ENCODE data around the gene GJD2. TPM values are rescaled to one million over a fixed set of nuclear protein-coding genes. Genes with fewer than 3 reads are reported as not detected.

The GJD2 gene
- total RNA-seq, 1 donor from 2014 or later = not detected

DNA sequence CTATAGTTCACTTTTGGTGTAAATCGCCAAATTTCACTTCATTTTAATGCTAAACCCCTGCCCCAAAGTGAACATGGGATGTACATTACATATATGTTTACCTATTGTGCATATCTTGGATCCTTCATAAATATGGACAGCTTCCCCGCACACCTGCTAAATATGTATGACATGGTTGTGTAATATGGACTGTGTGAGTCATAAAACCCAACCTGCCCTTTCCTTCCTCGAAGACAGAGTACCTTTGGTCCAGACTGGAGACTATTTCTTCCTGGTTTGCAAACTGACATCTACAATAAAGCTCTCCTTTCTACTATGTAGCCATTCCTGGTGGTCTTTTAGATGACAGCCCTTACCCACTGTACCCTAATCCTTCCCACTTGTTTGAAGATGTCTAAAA lies 28.1 kb upstream of the GJD2 start:
- Histone ChIP-seq H3K4me3 (no peak overlapping the region), H3K27ac (no peak overlapping the region), H3K4me1 (no peaks in the 10 kb centered on the region), H3K9me3 (no peaks in the 10 kb centered on the region), H3K27me3 (ENCODE audit: low read depth) (no peaks in the 10 kb centered on the region), H3K36me3 (no peaks in the 10 kb centered on the region)
- no peak for DNase-seq
- ATAC-seq = no peak
- intact Hi-C loops (cut with DNase I) = no loop called here
- no peak for TF ChIP-seq CTCF (IDR thresholded peaks at IDR 0.05)

DNA sequence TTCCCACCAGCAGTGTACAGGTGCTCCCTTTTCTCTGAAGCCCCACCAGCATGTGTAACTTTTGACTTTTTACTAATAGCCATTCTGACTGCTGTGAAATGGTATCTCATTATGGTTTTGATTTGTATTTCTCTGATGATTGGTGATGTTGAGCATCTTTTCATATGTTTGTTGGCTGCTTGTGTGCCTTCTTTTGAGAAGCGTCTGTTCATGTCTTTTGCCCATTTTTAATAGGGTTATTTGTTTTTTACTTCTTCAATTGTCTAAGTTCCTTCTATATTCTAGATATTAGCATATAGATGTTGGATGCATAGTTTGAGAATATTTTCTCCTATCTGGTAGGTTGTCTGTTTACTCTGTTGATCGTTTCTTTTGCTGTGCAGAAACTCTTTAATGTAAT lies 25.9 kb upstream of the GJD2 start:
- intact Hi-C loops (cut with DNase I) = no loop called here
- TF ChIP-seq CTCF (IDR thresholded peaks at IDR 0.05) = no peak
- no peak for ATAC-seq

GRCh38 chr15:34776606-34777105 lies 21.9 kb upstream of the GJD2 start:
- no peaks in the 10 kb centered on the region for H3K36me3 ChIP-seq
- ATAC-seq (no peak), DNase-seq (no peak)
- no peak for TF ChIP-seq CTCF (IDR thresholded peaks at IDR 0.05)
- no peaks in the 10 kb centered on the region for H3K4me1 ChIP-seq
- no peak overlapping the region for H3K4me3 ChIP-seq
- intact Hi-C loops (cut with DNase I) = no loop called here
- H3K27ac ChIP-seq = no peak overlapping the region
- H3K27me3 ChIP-seq (ENCODE audit: low read depth) = no peaks in the 10 kb centered on the region
- H3K9me3 ChIP-seq = no peaks in the 10 kb centered on the region

More for the DNA sequence above, 25.9 kb upstream of the GJD2 start:
- Histone ChIP-seq H3K27ac (no peak overlapping the region), H3K27me3 (ENCODE audit: low read depth) (no peaks in the 10 kb centered on the region), H3K4me1 (no peaks in the 10 kb centered on the region), H3K9me3 (no peaks in the 10 kb centered on the region), H3K4me3 (no peak overlapping the region), H3K36me3 (no peaks in the 10 kb centered on the region)
- DNase-seq = no peak

GRCh38 chr15:34773917-34774316 lies 19.1 kb upstream of the GJD2 start:
- no peaks in the 10 kb centered on the region for H3K36me3 ChIP-seq
- no peak overlapping the region for H3K27ac ChIP-seq
- no peaks in the 10 kb centered on the region for H3K9me3 ChIP-seq
- ATAC-seq (no peak), DNase-seq (no peak)
- no peak overlapping the region for H3K4me3 ChIP-seq
- no peaks in the 10 kb centered on the region for H3K4me1 ChIP-seq
- intact Hi-C loops (cut with DNase I) = no loop called here
- no peaks in the 10 kb centered on the region for H3K27me3 ChIP-seq (ENCODE audit: low read depth)
- TF ChIP-seq CTCF (IDR thresholded peaks at IDR 0.05) = no peak

GRCh38 chr15:34773013-34773412 lies 18.2 kb upstream of the GJD2 start:
- Histone ChIP-seq H3K9me3 (no peaks in the 10 kb centered on the region), H3K27ac (no peak overlapping the region), H3K27me3 (ENCODE audit: low read depth) (no peaks in the 10 kb centered on the region), H3K4me3 (no peak overlapping the region), H3K36me3 (no peaks in the 10 kb centered on the region), H3K4me1 (no peaks in the 10 kb centered on the region)
- DNase-seq (no peak), ATAC-seq (no peak)
- intact Hi-C loops (cut with DNase I) = no loop called here
- no peak for TF ChIP-seq CTCF (IDR thresholded peaks at IDR 0.05)

GRCh38 chr15:34772312-34772711 lies 17.5 kb upstream of the GJD2 start:
- no peak overlapping the region for H3K4me3 ChIP-seq
- no peak for TF ChIP-seq CTCF (IDR thresholded peaks at IDR 0.05)
- no peaks in the 10 kb centered on the region for H3K36me3 ChIP-seq
- no peaks in the 10 kb centered on the region for H3K4me1 ChIP-seq
- no peaks in the 10 kb centered on the region for H3K9me3 ChIP-seq
- H3K27ac ChIP-seq = no peak overlapping the region
- intact Hi-C loops (cut with DNase I) = no loop called here
- H3K27me3 ChIP-seq (ENCODE audit: low read depth) = no peaks in the 10 kb centered on the region
- ATAC-seq (no peak), DNase-seq (no peak)
